K562 (cell line): ENCODE data around the gene SLC39A6. TPM values are rescaled to one million over a fixed set of nuclear protein-coding genes. Genes with fewer than 3 reads are reported as not detected.

Experiments
- ATF2 ChIP-seq: sonication (generic); formaldehyde crosslinking; IDR thresholded peaks from 2 replicates; pipeline ENCODE4 v1.8.1; 2022; ENCODE audit warnings: missing genetic modification reagents
- CBX8 ChIP-seq: fragments of 200-600 bp; sonication (generic); IDR thresholded peaks from 2 replicates; pipeline ENCODE4 v1.6.1; 2012; ENCODE audit warnings: borderline replicate concordance, mixed run types, low read depth, mild to moderate bottlenecking, moderate library complexity, mixed read lengths, low read length, control low read depth, inconsistent platforms; ENCODE audit not compliant: poor library complexity, severe bottlenecking; ENCODE audit errors: extremely low read depth
- CCNT2 ChIP-seq: IDR thresholded peaks from 2 replicates; pipeline ENCODE4 v1.6.1; 2011; ENCODE audit warnings: borderline replicate concordance, low read depth, mild to moderate bottlenecking, moderate library complexity, mixed read lengths, low read length; ENCODE audit not compliant: insufficient read length; ENCODE audit errors: extremely low read depth
- CHD1 ChIP-seq: fragments of 200-600 bp; sonication (generic); IDR thresholded peaks from one replicate; pipeline ENCODE4 v1.6.1; 2012; ENCODE audit warnings: mild to moderate bottlenecking, moderate library complexity, low read length, inconsistent platforms
- CREB3L1 ChIP-seq: fragments of 450-650 bp; IDR thresholded peaks from 2 replicates; pipeline ENCODE4 v1.6.1; 2014; ENCODE audit warnings: low read depth, mild to moderate bottlenecking, moderate library complexity, borderline replicate concordance
- GMEB1 ChIP-seq: fragments of 250-450 bp; sonication (Bioruptor Pico); IDR thresholded peaks from 2 replicates; pipeline ENCODE4 v1.4.0; 2020; ENCODE audit warnings: mild to moderate bottlenecking
- ID3 ChIP-seq, 2 experiments: fragments of 250-450 bp in 1 of 2; fragments of 450-650 bp in 1 of 2; sonication (Bioruptor Pico) in 1 of 2; IDR thresholded peaks; 2 replicates each; pipeline versions ENCODE4 v1.6.1 to v1.8.0; 2016 to 2021; ENCODE audit warnings: mild to moderate bottlenecking in 2 of 2, moderate library complexity in 2 of 2, missing compliant biosample characterization in 1 of 2, missing genetic modification characterization in 1 of 2
- MYNN ChIP-seq, 2 experiments: sonication (generic); formaldehyde crosslinking in 1 of 2; IDR thresholded peaks; 2 replicates each; pipeline versions ENCODE4 v1.5.0 to v1.6.1; 2016 to 2020; ENCODE audit warnings: antibody characterized with exemption in 1 of 2, missing genetic modification reagents in 1 of 2
- SMARCB1 ChIP-seq: IDR thresholded peaks from 2 replicates; pipeline ENCODE4 v1.6.1; 2011; ENCODE audit warnings: improper control_type of control experiment, low read depth; ENCODE audit not compliant: insufficient read length
- SMARCE1 ChIP-seq: fragments of 450-650 bp; IDR thresholded peaks from 2 replicates; pipeline ENCODE4 v1.7.1; 2016; ENCODE audit warnings: mild to moderate bottlenecking
- SNAPC5 ChIP-seq: fragments of 250-450 bp; sonication (Bioruptor Pico); IDR thresholded peaks from 2 replicates; pipeline ENCODE4 v1.8.0; 2021; ENCODE audit warnings: moderate library complexity, mild to moderate bottlenecking, inconsistent platforms
- TAF15 ChIP-seq: fragments of 200-400 bp; formaldehyde crosslinking; IDR thresholded peaks from 2 replicates; pipeline ENCODE4 v1.6.1; 2017; ENCODE audit warnings: mild to moderate bottlenecking, low read depth, low read length, moderate library complexity
- WHSC1 ChIP-seq: IDR thresholded peaks from one replicate; pipeline ENCODE4 v1.6.1; 2012; ENCODE audit warnings: low read length, control low read depth, inconsistent platforms
- ZBTB26 ChIP-seq: fragments of 450-650 bp; formaldehyde crosslinking; IDR thresholded peaks from 2 replicates; pipeline ENCODE4 v1.4.0; 2022; ENCODE audit warnings: missing genetic modification characterization
- ZBTB43 ChIP-seq: sonication (generic); formaldehyde crosslinking; IDR thresholded peaks from 2 replicates; pipeline ENCODE4 v1.8.0; 2023; ENCODE audit warnings: mild to moderate bottlenecking, missing genetic modification reagents
- ZNF77 ChIP-seq: fragments of 250-450 bp; sonication (Bioruptor Pico); IDR thresholded peaks from 2 replicates; pipeline ENCODE4 v1.5.0; 2020
- ZNF780A ChIP-seq: fragments of 250-450 bp; sonication (Bioruptor Pico); IDR thresholded peaks from 2 replicates; pipeline ENCODE4 v1.5.0; 2021; ENCODE audit warnings: mild to moderate bottlenecking
- polyA plus RNA-seq, 8 experiments: library from polyadenylated mRNA; depleted of rRNA in 4 of 8; stranded (reverse) in 5 of 8; unstranded in 3 of 8; fragments of >200 nt; fragmentation: Nextera tagmentation in 2 of 8; fragmentation: Illumina TruSeq in 1 of 8; extraction: Ambion mirVana in 2 of 8; extraction: Trizol in 1 of 8; gene quantifications; 2 replicates each; pipeline versions ENCODE4 v1.2.1 to v1.2.3, GENCODE V29; 2011 to 2014; ENCODE audit warnings: inconsistent platforms in 1 of 8, missing spikeins in 1 of 8
- total RNA-seq, 7 experiments: library from RNA; depleted of rRNA in 6 of 7; stranded (reverse); fragments of >200 nt in 6 of 7; fragmentation: Illumina TruSeq in 2 of 7; extraction: Trizol in 2 of 7; gene quantifications; 2 replicates each; pipeline versions ENCODE4 v1.2.1 to v1.2.3, GENCODE V29; 2011 to 2021; ENCODE audit warnings: low replicate concordance in 1 of 7

The SLC39A6 gene
- total and polyA plus RNA-seq, 9 of the 15 experiments (the other 6 are each of a cell fraction or from before 2014, with no cell fraction given) = 5.6 to 23.8 (median 17.4) TPM

- TF ChIP-seq GMEB1 (CRISPR knock-in tag) (peak; percentile 11; the same call in 1 of the 2 replicates), SMARCB1 (no peak), WHSC1 (no peak), CREB3L1 (peak; percentile 89), SNAPC5 (CRISPR knock-in tag) (no peak), ZBTB43 (CRISPR knock-in tag) (peak; percentile 79; the same call in 1 of the 2 replicates), CBX8 (no peak), TAF15 (no peak), ZNF780A (no peak), ATF2 (CRISPR knock-in tag) (no peak), SMARCE1 (peak; percentile 9; the same call in 1 of the 2 replicates), ID3 (CRISPR knock-in tag; IDR thresholded peaks at IDR 0.05) (no peak), ID3 (tag; IDR thresholded peaks at IDR 0.05) (0 out of 2 replicates have a peak, but pooled peaks have one; percentile 65), CCNT2 (peak; percentile 78), ZBTB26 (no peak), CHD1 (peak; percentile 96), MYNN (IDR thresholded peaks at IDR 0.05) (no peak; the same call in 1 of the 2 replicates), MYNN (CRISPR knock-in tag; IDR thresholded peaks at IDR 0.05) (no peak), ZNF77 (CRISPR knock-in tag) (no peak)
These were observed at the start of gene SLC39A6, which contains the start of gene ELP2 (continued) for GRCh38 chr18:36129300-36130038.
